ENCODE measurements around the gene FFAR1.

The FFAR1 gene

GRCh38 chr19:35307931-35308330 is 39.8 kb upstream of the FFAR1 start:
- Histone ChIP-seq H3K27me3 (ENCODE audit: control insufficient read depth in 1 of 2, insufficient read depth in 1 of 2, low read length in 2 of 2) (peaks cover 12 to 26% of the 10 kb centered on the region in 2 experiments), H4K91ac (ENCODE audit: low read length) (no peak overlapping the region), H2BK120ac (ENCODE audit: low read depth, low read length) (no peak overlapping the region), H3K9me3 (ENCODE audit: control insufficient read depth, low read length) (no peaks in the 10 kb centered on the region), H2BK12ac (ENCODE audit: low read length in 2 of 2) (no peak overlapping the region), H2AFZ (ENCODE audit: low read depth, low read length) (no peak overlapping the region), H3K36me3 (ENCODE audit: control insufficient read depth in 1 of 2, insufficient read depth in 2 of 2, low read depth in 1 of 2, low read length in 2 of 2) (no peaks in the 10 kb centered on the region), H3K27ac (ENCODE audit: low read length, poor library complexity, severe bottlenecking) (no peak overlapping the region), H3K14ac (ENCODE audit: low read length in 2 of 2) (no peak overlapping the region), H3K23ac (ENCODE audit: low read length in 2 of 2) (no peak overlapping the region), H3K4me1 (ENCODE audit: control insufficient read depth, insufficient read depth, low read depth, low read length) (peaks cover 3% of the 10 kb centered on the region), H3K79me1 (replicated peaks; ENCODE audit: low read length, poor library complexity, severe bottlenecking) (no peaks in the 10 kb centered on the region), H3K4me3 (ENCODE audit: insufficient read depth in 1 of 2, low read depth in 1 of 2, low read length in 2 of 2) (no peak overlapping the region), H3K4me2 (ENCODE audit: low read length, poor library complexity, severe bottlenecking) (no peak overlapping the region), H2BK15ac (ENCODE audit: low read depth, poor library complexity, severe bottlenecking) (no peak overlapping the region), H3K9ac (ENCODE audit: low read length) (no peak overlapping the region), H3K4ac (ENCODE audit: low read depth in 1 of 2, low read length in 2 of 2) (no peak overlapping the region), H2BK5ac (ENCODE audit: low read depth, low read length, poor library complexity, severe bottlenecking) (no peak overlapping the region), H3K18ac (ENCODE audit: low read depth in 1 of 2, low read length in 2 of 2) (no peak overlapping the region), H2AK5ac (ENCODE audit: low read length, severe bottlenecking) (no peak overlapping the region), H4K8ac (ENCODE audit: low read length) (no peak overlapping the region)
- DNase-seq = no peak
- 85% methylated on average over 10 of the region's 10 CpGs for WGBS

DNA sequence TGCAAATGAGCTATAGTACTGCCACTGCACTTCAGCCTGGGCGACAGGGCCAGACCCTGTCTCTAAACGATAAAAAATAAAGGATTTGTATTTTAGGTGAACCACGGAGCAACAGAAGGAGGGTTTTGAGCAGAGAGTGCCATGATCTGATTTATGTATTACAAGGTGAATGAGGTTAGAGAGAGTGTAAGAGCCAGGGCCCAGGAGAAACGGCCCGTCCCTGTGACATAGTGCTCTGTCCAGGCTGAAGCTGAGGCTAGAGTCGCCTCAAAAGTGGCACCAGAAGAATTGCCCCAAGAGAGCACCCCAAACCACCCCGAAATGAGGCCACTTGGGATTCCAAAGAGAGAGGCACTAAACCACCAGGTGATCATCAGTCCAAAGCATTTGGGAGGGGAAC is 38.8 kb upstream of the FFAR1 start:
- Histone ChIP-seq H2BK5ac (ENCODE audit: low read depth, low read length, poor library complexity, severe bottlenecking) (no peak overlapping the region), H3K79me1 (replicated peaks; ENCODE audit: low read length, poor library complexity, severe bottlenecking) (no peaks in the 10 kb centered on the region), H4K8ac (ENCODE audit: low read length) (no peak overlapping the region), H3K4ac (ENCODE audit: low read depth in 1 of 2, low read length in 2 of 2) (no peak overlapping the region), H3K27me3 (ENCODE audit: control insufficient read depth in 1 of 2, insufficient read depth in 1 of 2, low read length in 2 of 2) (peaks cover 6 to 18% of the 10 kb centered on the region in 2 experiments), H2AK5ac (ENCODE audit: low read length, severe bottlenecking) (no peak overlapping the region), H3K36me3 (ENCODE audit: control insufficient read depth in 1 of 2, insufficient read depth in 2 of 2, low read depth in 1 of 2, low read length in 2 of 2) (no peaks in the 10 kb centered on the region), H3K18ac (ENCODE audit: low read depth in 1 of 2, low read length in 2 of 2) (no peak overlapping the region), H3K14ac (ENCODE audit: low read length in 2 of 2) (no peak overlapping the region), H3K9me3 (ENCODE audit: control insufficient read depth, low read length) (no peaks in the 10 kb centered on the region), H3K23ac (ENCODE audit: low read length in 2 of 2) (no peak overlapping the region), H2BK15ac (ENCODE audit: low read depth, poor library complexity, severe bottlenecking) (no peak overlapping the region), H2BK12ac (ENCODE audit: low read length in 2 of 2) (no peak overlapping the region), H3K4me1 (ENCODE audit: control insufficient read depth, insufficient read depth, low read depth, low read length) (peaks cover 3% of the 10 kb centered on the region), H3K4me2 (ENCODE audit: low read length, poor library complexity, severe bottlenecking) (no peak overlapping the region), H3K9ac (ENCODE audit: low read length) (no peak overlapping the region), H2AFZ (ENCODE audit: low read depth, low read length) (no peak overlapping the region), H4K91ac (ENCODE audit: low read length) (no peak overlapping the region), H2BK120ac (ENCODE audit: low read depth, low read length) (no peak overlapping the region), H3K27ac (ENCODE audit: low read length, poor library complexity, severe bottlenecking) (no peak overlapping the region), H3K4me3 (ENCODE audit: insufficient read depth in 1 of 2, low read depth in 1 of 2, low read length in 2 of 2) (no peak overlapping the region)
- no peak for DNase-seq
- WGBS = 63% methylated on average over 7 of the region's 7 CpGs

- Histone ChIP-seq H3K27me3 (ENCODE audit: control insufficient read depth in 1 of 2, insufficient read depth in 1 of 2, low read length in 2 of 2) (peaks cover 3 to 20% of the 10 kb centered on the region in 2 experiments), H2BK15ac (ENCODE audit: low read depth, poor library complexity, severe bottlenecking) (peak overlapping the region; percentile 62), H3K79me1 (replicated peaks; ENCODE audit: low read length, poor library complexity, severe bottlenecking) (no peaks in the 10 kb centered on the region), H3K4me3 (ENCODE audit: insufficient read depth in 1 of 2, low read depth in 1 of 2, low read length in 2 of 2) (no peak overlapping the region), H3K36me3 (ENCODE audit: control insufficient read depth in 1 of 2, insufficient read depth in 2 of 2, low read depth in 1 of 2, low read length in 2 of 2) (no peaks in the 10 kb centered on the region), H3K4me2 (ENCODE audit: low read length, poor library complexity, severe bottlenecking) (no peak overlapping the region), H3K14ac (ENCODE audit: low read length in 2 of 2) (no peak overlapping the region), H2AFZ (ENCODE audit: low read depth, low read length) (no peak overlapping the region), H3K4me1 (ENCODE audit: control insufficient read depth, insufficient read depth, low read depth, low read length) (peaks cover 3% of the 10 kb centered on the region), H2BK120ac (ENCODE audit: low read depth, low read length) (no peak overlapping the region), H2BK12ac (ENCODE audit: low read length in 2 of 2) (peak overlapping the region in 1 of 2 experiments; percentile 15), H3K9ac (ENCODE audit: low read length) (no peak overlapping the region), H4K91ac (ENCODE audit: low read length) (peak overlapping the region; percentile 47), H3K4ac (ENCODE audit: low read depth in 1 of 2, low read length in 2 of 2) (no peak overlapping the region), H3K23ac (ENCODE audit: low read length in 2 of 2) (no peak overlapping the region), H2AK5ac (ENCODE audit: low read length, severe bottlenecking) (no peak overlapping the region), H3K9me3 (ENCODE audit: control insufficient read depth, low read length) (no peaks in the 10 kb centered on the region), H3K27ac (ENCODE audit: low read length, poor library complexity, severe bottlenecking) (no peak overlapping the region), H4K8ac (ENCODE audit: low read length) (no peak overlapping the region), H2BK5ac (ENCODE audit: low read depth, low read length, poor library complexity, severe bottlenecking) (no peak overlapping the region), H3K18ac (ENCODE audit: low read depth in 1 of 2, low read length in 2 of 2) (no peak overlapping the region)
- WGBS = 81% methylated on average over 47 of the region's 47 CpGs
- peak; percentile 24 for DNase-seq
These were observed 38.0 kb upstream of the FFAR1 start for GRCh38 chr19:35309481-35310279.

DNA sequence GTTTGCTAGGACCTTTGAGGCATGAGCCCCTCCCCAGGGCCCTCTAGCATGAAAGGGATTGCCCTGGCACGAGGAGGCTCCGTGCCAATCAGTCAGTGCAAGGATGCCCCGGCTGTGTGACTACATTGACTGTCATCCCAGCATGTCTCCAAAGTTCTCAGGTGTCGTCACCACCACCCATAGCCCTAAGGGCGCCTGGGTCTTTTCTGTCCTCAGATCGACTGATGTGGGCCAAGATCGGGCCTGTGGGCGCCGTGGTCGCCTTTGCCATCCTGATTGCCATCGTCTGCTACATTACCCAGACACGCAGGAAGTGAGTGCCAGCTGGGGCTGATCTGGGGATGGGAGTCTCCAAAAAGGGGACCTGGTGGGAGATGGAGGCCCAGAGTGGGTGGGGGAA is 37.4 kb upstream of the FFAR1 start:
- Histone ChIP-seq H3K27ac (ENCODE audit: low read length, poor library complexity, severe bottlenecking) (no peak overlapping the region), H3K4me3 (ENCODE audit: insufficient read depth in 1 of 2, low read depth in 1 of 2, low read length in 2 of 2) (no peak overlapping the region), H3K4me1 (ENCODE audit: control insufficient read depth, insufficient read depth, low read depth, low read length) (peaks cover 3% of the 10 kb centered on the region), H2AFZ (ENCODE audit: low read depth, low read length) (no peak overlapping the region), H3K14ac (ENCODE audit: low read length in 2 of 2) (no peak overlapping the region), H2BK15ac (ENCODE audit: low read depth, poor library complexity, severe bottlenecking) (no peak overlapping the region), H3K9me3 (ENCODE audit: control insufficient read depth, low read length) (no peaks in the 10 kb centered on the region), H4K8ac (ENCODE audit: low read length) (no peak overlapping the region), H3K9ac (ENCODE audit: low read length) (no peak overlapping the region), H3K36me3 (ENCODE audit: control insufficient read depth in 1 of 2, insufficient read depth in 2 of 2, low read depth in 1 of 2, low read length in 2 of 2) (no peaks in the 10 kb centered on the region), H2AK5ac (ENCODE audit: low read length, severe bottlenecking) (no peak overlapping the region), H3K18ac (ENCODE audit: low read depth in 1 of 2, low read length in 2 of 2) (no peak overlapping the region), H2BK5ac (ENCODE audit: low read depth, low read length, poor library complexity, severe bottlenecking) (no peak overlapping the region), H2BK12ac (ENCODE audit: low read length in 2 of 2) (no peak overlapping the region), H3K4me2 (ENCODE audit: low read length, poor library complexity, severe bottlenecking) (no peak overlapping the region), H3K79me1 (replicated peaks; ENCODE audit: low read length, poor library complexity, severe bottlenecking) (no peaks in the 10 kb centered on the region), H3K27me3 (ENCODE audit: control insufficient read depth in 1 of 2, insufficient read depth in 1 of 2, low read length in 2 of 2) (peaks cover 3 to 16% of the 10 kb centered on the region in 2 experiments), H3K23ac (ENCODE audit: low read length in 2 of 2) (no peak overlapping the region), H4K91ac (ENCODE audit: low read length) (no peak overlapping the region), H2BK120ac (ENCODE audit: low read depth, low read length) (no peak overlapping the region), H3K4ac (ENCODE audit: low read depth in 1 of 2, low read length in 2 of 2) (no peak overlapping the region)
- WGBS = 96% methylated on average over 12 of the region's 12 CpGs
- DNase-seq = no peak

Measured in mesenchymal stem cell (in vitro differentiated cells and primary cell).